Osteoblast (primary cell): Measurements from ENCODE around the gene F13A1. TPM values are rescaled to one million over a fixed set of nuclear protein-coding genes. Genes with fewer than 3 reads are reported as not detected.

Experiments used
- DNase-seq: peaks from one replicate; pipeline ENCODE4 v3.0.0; 2011; ENCODE audit warnings: low spot score, mixed read lengths; ENCODE audit not compliant: insufficient read length; ENCODE audit errors: missing footprints
- H2AFZ ChIP-seq: 2 replicates; pipeline ENCODE4 v1.6.0; 2011; ENCODE audit warnings: mild to moderate bottlenecking, low read length
- H3K27ac ChIP-seq: 2 replicates; pipeline ENCODE4 v1.5.1; 2011; ENCODE audit warnings: mild to moderate bottlenecking, low read depth, low read length, moderate library complexity
- H3K27me3 ChIP-seq: 2 replicates; pipeline ENCODE4 v1.6.0; 2012; ENCODE audit warnings: mild to moderate bottlenecking, control low read depth, inconsistent platforms, low read length, moderate library complexity; ENCODE audit not compliant: insufficient read depth
- H3K36me3 ChIP-seq: 2 replicates; pipeline ENCODE4 v1.5.1; 2011; ENCODE audit warnings: mild to moderate bottlenecking, low read length, control low read depth, moderate library complexity; ENCODE audit not compliant: insufficient read depth
- H3K4me1 ChIP-seq: 2 replicates; pipeline ENCODE4 v1.5.1; 2011; ENCODE audit warnings: mild to moderate bottlenecking, low read length, control low read depth, moderate library complexity; ENCODE audit not compliant: insufficient read depth
- H3K4me2 ChIP-seq: 2 replicates; pipeline ENCODE4 v1.6.0; 2011; ENCODE audit warnings: mild to moderate bottlenecking, low read length; ENCODE audit not compliant: insufficient read depth
- H3K4me3 ChIP-seq: fragments of 200-600 bp; sonication (generic); 3 replicates; pipeline ENCODE4 v1.5.1; 2012; ENCODE audit warnings: mild to moderate bottlenecking, low read length, inconsistent platforms; ENCODE audit not compliant: insufficient read depth
- H3K79me2 ChIP-seq: 2 replicates; pipeline ENCODE4 v1.6.0; 2012; ENCODE audit warnings: mild to moderate bottlenecking, low read length, control low read depth, inconsistent platforms; ENCODE audit not compliant: insufficient read depth
- H3K9me3 ChIP-seq: 2 replicates; pipeline ENCODE4 v1.5.1; 2011; ENCODE audit warnings: low read depth, low read length, control low read depth
- H4K20me1 ChIP-seq: 2 replicates; pipeline ENCODE4 v1.6.0; 2012; ENCODE audit warnings: mild to moderate bottlenecking, low read length, control low read depth; ENCODE audit not compliant: insufficient read depth
- CTCF ChIP-seq: IDR thresholded peaks from 2 replicates; pipeline ENCODE4 v1.5.1; 2011; ENCODE audit warnings: mild to moderate bottlenecking, low read depth, low read length, moderate library complexity; ENCODE audit errors: extremely low read depth
- total RNA-seq: library from RNA; depleted of rRNA; stranded (reverse); fragments of >200 nt; gene quantifications from 2 replicates; pipeline ENCODE4 v1.2.3, GENCODE V29; 2012

The F13A1 gene
- total RNA-seq, 1 donor, result under 0.01 TPM

GRCh38 chr6:6293317-6293716, 27.1 kb downstream of the F13A1 start:
- no peaks in the 10 kb centered on the region for H3K4me1 ChIP-seq
- H4K20me1 ChIP-seq, result no peaks in the 10 kb centered on the region
- no peaks in the 10 kb centered on the region for H3K9me3 ChIP-seq

GRCh38 chr6:6287415-6287814, 33.0 kb downstream of the F13A1 start:
- H3K79me2 ChIP-seq, result no peaks in the 10 kb centered on the region
- H3K4me1 ChIP-seq, result no peaks in the 10 kb centered on the region
- H3K4me2 ChIP-seq, result no peak overlapping the region
- H3K9me3 ChIP-seq, result peaks cover 2% of the 10 kb centered on the region
- H3K36me3 ChIP-seq, result no peaks in the 10 kb centered on the region
- no peak for TF ChIP-seq CTCF
- H2AFZ ChIP-seq, result no peak overlapping the region
- H4K20me1 ChIP-seq, result no peaks in the 10 kb centered on the region
- no peak overlapping the region for H3K27ac ChIP-seq
- H3K27me3 ChIP-seq, result no peaks in the 10 kb centered on the region
- no peak overlapping the region for H3K4me3 ChIP-seq
- no peak for DNase-seq

More at GRCh38 chr6:6293317-6293716, 27.1 kb downstream of the F13A1 start:
- Histone ChIP-seq H3K4me3 (no peak overlapping the region), H3K27ac (no peak overlapping the region), H2AFZ (no peak overlapping the region), H3K36me3 (no peaks in the 10 kb centered on the region), H3K27me3 (no peaks in the 10 kb centered on the region), H3K4me2 (no peak overlapping the region), H3K79me2 (no peaks in the 10 kb centered on the region)
- TF ChIP-seq CTCF, result no peak
- no peak for DNase-seq

- no peaks in the 10 kb centered on the region for H3K79me2 ChIP-seq
- H3K36me3 ChIP-seq, result no peaks in the 10 kb centered on the region
- H3K4me1 ChIP-seq, result no peaks in the 10 kb centered on the region
- no peak for DNase-seq
- H2AFZ ChIP-seq, result no peak overlapping the region
- no peak overlapping the region for H3K4me2 ChIP-seq
- H3K27ac ChIP-seq, result no peak overlapping the region
- no peaks in the 10 kb centered on the region for H4K20me1 ChIP-seq
- no peak for TF ChIP-seq CTCF
- H3K4me3 ChIP-seq, result no peak overlapping the region
- peaks cover 2% of the 10 kb centered on the region for H3K9me3 ChIP-seq
- H3K27me3 ChIP-seq, result no peaks in the 10 kb centered on the region
Observed at GRCh38 chr6:6285679-6286078, 34.8 kb downstream of the F13A1 start.

GRCh38 chr6:6284221-6284966, 36.1 kb downstream of the F13A1 start:
- Histone ChIP-seq H2AFZ (no peak overlapping the region), H4K20me1 (no peaks in the 10 kb centered on the region), H3K36me3 (no peaks in the 10 kb centered on the region), H3K4me1 (no peaks in the 10 kb centered on the region), H3K27ac (no peak overlapping the region), H3K79me2 (no peaks in the 10 kb centered on the region), H3K4me2 (no peak overlapping the region), H3K4me3 (no peak overlapping the region), H3K9me3 (peaks cover 2% of the 10 kb centered on the region), H3K27me3 (no peaks in the 10 kb centered on the region)
- no peak for TF ChIP-seq CTCF
- no peak for DNase-seq
